Duodenal mucosa (tissue), 2 donors: ENCODE data around the gene CLIC5.

Experiments used
- H3K27ac ChIP-seq: one replicate; pipeline ENCODE4 v1.7.0; 2013; ENCODE audit warnings: low read depth, low read length
- H3K27me3 ChIP-seq, 2 donors: one replicate each; pipeline ENCODE4 v1.7.0; 2013; ENCODE audit warnings: low read length in 2 of 2, control low read depth in 1 of 2; ENCODE audit not compliant: insufficient read depth in 2 of 2, control insufficient read depth in 1 of 2
- H3K36me3 ChIP-seq, 2 donors: one replicate each; pipeline ENCODE4 v1.7.0; 2013; ENCODE audit warnings: low read length in 2 of 2, control low read depth in 1 of 2; ENCODE audit not compliant: insufficient read depth in 2 of 2, control insufficient read depth in 1 of 2
- H3K4me1 ChIP-seq, 2 donors: one replicate each; pipeline ENCODE4 v1.7.0; 2013; ENCODE audit warnings: low read length in 2 of 2, control low read depth in 1 of 2; ENCODE audit not compliant: insufficient read depth in 2 of 2, control insufficient read depth in 1 of 2
- H3K4me3 ChIP-seq, 2 donors: one replicate each; pipeline ENCODE4 v1.7.0; 2013; ENCODE audit warnings: low read length in 2 of 2, low read depth in 1 of 2
- H3K9ac ChIP-seq, 2 donors: one replicate each; pipeline ENCODE4 v1.7.0; 2013; ENCODE audit warnings: low read length in 2 of 2, low read depth in 1 of 2
- H3K9me3 ChIP-seq, 2 donors: one replicate each; pipeline ENCODE4 v1.7.0; 2013; ENCODE audit warnings: low read length in 2 of 2, control low read depth in 1 of 2; ENCODE audit not compliant: control insufficient read depth in 1 of 2

The CLIC5 gene

DNA sequence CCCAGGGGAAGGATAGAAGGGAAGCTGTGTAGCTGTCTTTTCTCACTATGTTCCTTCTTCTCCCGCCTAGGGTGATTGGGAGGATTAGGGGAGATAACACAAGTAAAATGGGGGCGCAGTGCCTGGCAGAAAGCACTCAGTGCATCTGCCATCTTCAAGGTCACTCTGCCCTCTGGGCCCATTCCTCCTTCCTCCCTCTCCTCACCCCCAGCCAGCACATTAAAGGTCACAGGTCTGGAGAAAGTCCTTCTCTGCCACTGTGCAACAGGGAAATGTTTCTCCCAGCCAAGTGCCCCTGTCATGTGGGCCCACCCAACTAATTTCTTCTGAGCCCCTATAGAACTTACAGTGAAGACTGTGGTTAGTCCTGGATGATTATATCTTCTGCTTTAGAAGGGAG, 45.8 kb downstream of the CLIC5 start:
- H3K27me3 ChIP-seq, result no peaks in the 10 kb centered on the region
- H3K9ac ChIP-seq, result no peak overlapping the region
- H3K36me3 ChIP-seq, result no peaks in the 10 kb centered on the region
- peaks cover 0 to under 1% of the 10 kb centered on the region in 2 donors for H3K9me3 ChIP-seq
- H3K27ac ChIP-seq, result no peak overlapping the region
- H3K4me1 ChIP-seq, result peaks cover 5 to 12% of the 10 kb centered on the region in 2 donors
- H3K4me3 ChIP-seq, result no peak overlapping the region

DNA sequence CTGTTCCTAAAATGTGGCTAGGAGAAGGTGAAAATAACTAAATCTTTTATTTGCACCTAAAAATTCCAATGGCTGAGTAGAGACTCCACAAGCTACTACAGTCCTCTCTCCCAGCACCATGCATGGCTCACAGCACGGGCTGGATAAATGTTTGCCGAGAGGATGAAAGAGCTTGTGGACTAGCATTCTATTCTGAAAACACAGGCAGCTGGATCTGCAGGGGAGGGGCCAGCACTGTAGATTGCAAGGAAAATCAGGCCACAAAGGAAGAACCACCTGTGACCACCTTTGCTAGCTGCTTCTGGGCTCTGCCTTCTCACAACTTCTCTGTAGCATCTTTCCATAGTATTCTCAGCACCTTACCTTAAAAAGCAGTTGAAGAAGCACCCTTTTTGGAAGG, 46.6 kb downstream of the CLIC5 start:
- Histone ChIP-seq H3K27ac (no peak overlapping the region), H3K36me3 (no peaks in the 10 kb centered on the region), H3K9ac (no peak overlapping the region), H3K4me3 (no peak overlapping the region), H3K9me3 (peaks cover 0 to 4% of the 10 kb centered on the region in 2 donors), H3K4me1 (peaks cover 5 to 12% of the 10 kb centered on the region in 2 donors), H3K27me3 (no peaks in the 10 kb centered on the region)

DNA sequence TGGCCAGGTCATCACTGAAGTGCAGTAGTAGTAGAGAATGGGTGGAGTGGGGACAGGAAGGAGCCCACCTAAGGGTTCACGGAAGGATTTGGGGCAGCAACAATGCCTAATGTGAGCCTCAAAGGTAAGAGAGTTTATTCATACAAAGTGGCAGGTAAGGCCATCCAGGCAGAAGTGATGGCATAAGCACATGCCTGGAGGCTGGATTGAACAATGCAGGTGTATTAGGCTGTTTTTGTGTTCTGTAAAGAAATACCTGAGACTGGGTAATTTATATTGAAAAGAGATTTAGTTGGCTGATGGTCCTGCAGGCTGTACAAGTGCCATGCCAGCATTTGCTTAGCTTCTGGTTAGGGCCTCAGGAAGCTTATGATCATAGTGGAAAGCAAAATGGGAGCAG, 48.3 kb downstream of the CLIC5 start:
- H3K4me1 ChIP-seq, result peaks cover 5 to 12% of the 10 kb centered on the region in 2 donors
- H3K9me3 ChIP-seq, result peaks cover 0 to 4% of the 10 kb centered on the region in 2 donors
- H3K27ac ChIP-seq, result no peak overlapping the region
- no peak overlapping the region for H3K9ac ChIP-seq
- no peaks in the 10 kb centered on the region for H3K27me3 ChIP-seq
- no peak overlapping the region for H3K4me3 ChIP-seq
- H3K36me3 ChIP-seq, result no peaks in the 10 kb centered on the region

DNA sequence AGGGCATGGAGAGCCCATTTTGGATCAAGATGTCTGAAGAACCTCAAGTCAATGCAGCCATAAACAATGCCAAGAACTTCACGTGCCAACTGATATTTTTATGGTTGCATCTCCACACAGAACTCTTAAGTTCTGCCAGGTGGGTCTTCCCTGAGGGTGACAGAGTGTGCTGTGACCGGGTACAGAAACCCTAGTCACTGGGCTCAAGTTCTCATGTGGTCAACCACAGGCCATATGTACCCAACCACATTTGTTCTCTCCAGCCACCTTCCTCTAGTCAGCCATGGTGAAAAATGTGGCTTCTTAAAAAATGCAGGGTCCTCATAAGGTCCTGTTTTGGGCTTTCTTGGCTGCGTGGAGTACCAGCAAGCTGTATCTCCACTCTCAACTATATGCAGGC, 48.9 kb downstream of the CLIC5 start:
- Histone ChIP-seq H3K27me3 (no peaks in the 10 kb centered on the region), H3K9me3 (peaks cover 0 to 4% of the 10 kb centered on the region in 2 donors), H3K27ac (no peak overlapping the region), H3K36me3 (no peaks in the 10 kb centered on the region), H3K4me1 (peaks cover 5 to 12% of the 10 kb centered on the region in 2 donors), H3K4me3 (no peak overlapping the region), H3K9ac (no peak overlapping the region)

DNA sequence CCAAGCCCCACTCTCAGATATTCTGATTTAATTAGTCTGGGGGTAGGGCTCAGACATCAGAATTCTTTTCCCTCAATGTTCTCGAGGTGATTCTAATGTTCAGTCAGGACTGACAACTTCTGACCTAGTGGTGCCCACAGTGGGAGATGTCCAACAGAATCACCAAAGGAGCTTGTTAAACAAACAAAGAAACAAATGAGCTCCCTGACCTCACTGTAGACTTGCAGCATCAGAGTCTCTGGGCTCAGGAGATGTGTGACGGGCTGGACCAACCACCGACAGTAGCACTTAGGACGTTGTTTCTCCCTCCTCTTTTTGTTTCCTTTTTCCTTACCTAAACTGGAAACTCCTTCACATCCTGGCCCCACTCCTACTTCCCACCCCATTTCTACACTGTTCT, 49.3 kb downstream of the CLIC5 start:
- no peaks in the 10 kb centered on the region for H3K27me3 ChIP-seq
- no peak overlapping the region for H3K27ac ChIP-seq
- H3K9ac ChIP-seq, result no peak overlapping the region
- H3K4me3 ChIP-seq, result no peak overlapping the region
- peaks cover 0 to 4% of the 10 kb centered on the region in 2 donors for H3K9me3 ChIP-seq
- H3K36me3 ChIP-seq, result no peaks in the 10 kb centered on the region
- H3K4me1 ChIP-seq, result peaks cover 5 to 12% of the 10 kb centered on the region in 2 donors

DNA sequence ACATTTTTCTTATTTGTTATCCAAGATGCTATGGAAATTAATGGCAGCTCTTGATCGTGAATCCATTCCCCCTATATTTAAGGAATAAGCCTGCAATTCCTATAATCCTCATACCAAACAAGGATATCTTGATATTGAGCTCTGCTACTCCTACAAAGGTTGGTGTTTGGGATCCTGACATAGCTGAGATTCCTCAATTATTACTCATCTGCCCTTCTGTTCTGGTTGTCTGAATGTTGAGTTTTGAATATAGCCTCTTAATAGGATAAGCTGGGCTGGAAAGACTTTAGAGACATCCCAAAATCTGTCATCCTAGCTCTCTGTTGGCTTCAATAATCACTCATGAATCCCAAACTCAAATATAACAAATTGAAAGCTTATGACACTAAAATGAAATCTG, 49.9 kb downstream of the CLIC5 start:
- H3K27me3 ChIP-seq, result no peaks in the 10 kb centered on the region
- H3K9me3 ChIP-seq, result peaks cover 0 to 4% of the 10 kb centered on the region in 2 donors
- no peak overlapping the region for H3K9ac ChIP-seq
- H3K4me1 ChIP-seq, result peaks cover 5 to 12% of the 10 kb centered on the region in 2 donors
- no peak overlapping the region for H3K4me3 ChIP-seq
- H3K36me3 ChIP-seq, result no peaks in the 10 kb centered on the region
- H3K27ac ChIP-seq, result no peak overlapping the region

DNA sequence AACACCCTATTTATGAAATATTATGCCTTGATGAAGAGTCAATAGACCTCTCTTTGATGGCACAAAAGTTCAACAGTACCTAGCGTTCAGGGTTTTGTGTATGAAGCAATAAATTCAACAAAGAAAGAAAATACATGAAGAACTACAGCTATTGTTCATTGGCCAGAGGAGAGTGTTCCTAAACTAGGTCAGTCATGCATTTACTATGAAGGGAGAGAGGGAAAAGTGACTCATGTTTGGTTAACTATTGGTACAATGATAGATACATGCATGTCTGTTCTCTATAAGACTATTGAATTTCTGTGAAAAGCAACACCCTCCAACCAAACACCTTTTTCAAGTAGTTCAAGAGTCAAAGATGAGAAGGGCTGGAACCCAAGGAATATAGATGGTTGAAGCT, 50.7 kb downstream of the CLIC5 start:
- Histone ChIP-seq H3K9ac (no peak overlapping the region), H3K27ac (no peak overlapping the region), H3K4me3 (no peak overlapping the region), H3K27me3 (no peaks in the 10 kb centered on the region), H3K4me1 (peaks cover 4 to 5% of the 10 kb centered on the region in 2 donors), H3K36me3 (no peaks in the 10 kb centered on the region), H3K9me3 (peaks cover 0 to 4% of the 10 kb centered on the region in 2 donors)

DNA sequence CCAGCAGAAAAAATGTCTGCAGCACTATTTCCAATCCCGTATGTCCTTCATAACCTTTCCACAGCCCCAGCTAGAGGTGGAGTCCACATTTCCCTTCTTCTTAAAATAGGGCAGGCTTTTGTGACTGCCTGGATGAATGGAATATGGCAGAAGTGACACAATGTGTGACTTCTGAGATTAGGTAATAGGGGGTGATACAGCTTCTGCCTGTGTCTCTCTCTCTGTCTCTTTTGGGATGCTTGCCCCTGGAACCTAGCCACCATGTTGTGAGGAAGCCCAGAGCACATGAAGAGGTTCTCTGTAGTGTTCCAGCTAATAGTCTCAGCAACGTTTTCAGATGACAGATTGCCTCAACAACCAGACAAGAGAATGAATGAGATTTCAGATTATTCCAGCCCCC, 51.4 kb downstream of the CLIC5 start:
- Histone ChIP-seq H3K4me1 (peaks cover 0 to 5% of the 10 kb centered on the region in 2 donors), H3K4me3 (no peak overlapping the region), H3K9ac (no peak overlapping the region), H3K27me3 (no peaks in the 10 kb centered on the region), H3K27ac (no peak overlapping the region), H3K36me3 (no peaks in the 10 kb centered on the region), H3K9me3 (peaks cover 0 to 4% of the 10 kb centered on the region in 2 donors)

DNA sequence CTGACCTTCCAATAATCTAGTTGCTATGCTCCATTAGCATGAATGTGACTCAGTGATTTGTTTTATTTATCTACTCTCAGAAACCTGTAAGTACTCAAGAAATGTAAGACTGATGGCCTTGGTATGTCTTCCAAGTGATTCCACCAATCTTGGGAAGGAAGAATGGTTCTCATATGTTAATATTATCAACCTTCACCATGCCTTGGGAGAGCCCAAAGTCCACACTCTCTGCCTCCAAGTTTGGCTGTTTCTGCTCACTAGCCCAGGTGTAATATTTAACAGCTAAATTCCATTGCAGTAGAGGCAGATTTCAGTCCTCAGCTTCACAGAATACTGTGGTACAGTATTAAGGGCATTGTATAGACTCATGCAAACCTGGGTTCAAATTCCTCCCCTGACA, 51.8 kb downstream of the CLIC5 start:
- Histone ChIP-seq H3K9ac (no peak overlapping the region), H3K9me3 (peaks cover 0 to 4% of the 10 kb centered on the region in 2 donors), H3K27me3 (no peaks in the 10 kb centered on the region), H3K4me3 (no peak overlapping the region), H3K4me1 (peaks cover 0 to 5% of the 10 kb centered on the region in 2 donors), H3K36me3 (no peaks in the 10 kb centered on the region), H3K27ac (no peak overlapping the region)

DNA sequence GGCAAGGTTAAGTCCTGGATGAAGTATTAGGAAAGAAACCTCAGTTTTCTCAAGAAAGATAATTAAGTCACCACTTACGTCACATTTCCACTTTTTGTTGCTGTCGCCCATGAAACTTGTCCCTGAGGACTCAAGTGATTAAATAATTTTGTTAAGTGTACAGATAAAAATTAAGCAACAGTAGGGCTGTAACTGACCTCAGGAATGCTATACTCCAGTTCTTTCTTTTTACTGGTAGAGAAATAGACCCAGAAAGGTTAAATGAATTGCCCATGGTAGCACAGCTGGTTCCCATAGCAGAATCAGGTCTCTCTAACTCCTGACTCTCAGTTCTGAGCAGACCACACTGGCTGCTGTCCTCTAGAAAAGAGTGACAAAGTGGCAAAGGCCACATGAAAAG, 54.5 kb downstream of the CLIC5 start:
- peaks cover 0 to 4% of the 10 kb centered on the region in 2 donors for H3K9me3 ChIP-seq
- H3K4me1 ChIP-seq, result peaks cover 0 to 2% of the 10 kb centered on the region in 2 donors
- no peaks in the 10 kb centered on the region for H3K27me3 ChIP-seq
- H3K4me3 ChIP-seq, result no peak overlapping the region
- H3K27ac ChIP-seq, result no peak overlapping the region
- no peak overlapping the region for H3K9ac ChIP-seq
- H3K36me3 ChIP-seq, result no peaks in the 10 kb centered on the region
